Central memory CD8-positive, alpha-beta T cell (primary cell): ENCODE measurements around the gene ARVCF.

Source experiments
- ATAC-seq: fragments of 150-1000 bp; cut with Tn5 transposase; replicated peaks from 2 replicates; pipeline ENCODE4 v1.10.0; 2022; ENCODE audit warnings: mild to moderate bottlenecking, moderate FRiP score, moderate number of reproducible peaks; ENCODE audit not compliant: poor library complexity, severe bottlenecking; ENCODE audit errors: extremely low read depth
- DNase-seq, 2 donors: peaks; one replicate each; pipeline ENCODE4 v3.0.0; 2021; ENCODE audit warnings: low spot score in 2 of 2
- H3K27ac Mint-ChIP-seq: one replicate; pipeline ENCODE4 v1.8.0; 2022; ENCODE audit warnings: low read depth, mild to moderate bottlenecking, moderate library complexity, mixed read lengths
- H3K27me3 Mint-ChIP-seq: one replicate; pipeline ENCODE4 v1.8.0; 2022; ENCODE audit warnings: mixed read lengths
- H3K36me3 Mint-ChIP-seq: one replicate; pipeline ENCODE4 v1.8.0; 2022; ENCODE audit warnings: mild to moderate bottlenecking, moderate library complexity, mixed read lengths; ENCODE audit not compliant: insufficient read depth
- H3K4me1 Mint-ChIP-seq: one replicate; pipeline ENCODE4 v1.8.0; 2022; ENCODE audit warnings: mixed read lengths
- H3K4me3 Mint-ChIP-seq: one replicate; pipeline ENCODE4 v1.8.0; 2022; ENCODE audit warnings: mild to moderate bottlenecking, moderate library complexity, mixed read lengths
- H3K9me3 Mint-ChIP-seq: one replicate; pipeline ENCODE4 v1.8.0; 2022; ENCODE audit warnings: mixed read lengths

Gene ARVCF

GRCh38 chr22:20013382-20013871 lies 3.2 kb downstream of the ARVCF start:
- Mint-ChIP-seq H3K27me3 (no peaks in the 10 kb centered on the region), H3K36me3 (peaks cover 3% of the 10 kb centered on the region), H3K9me3 (no peaks in the 10 kb centered on the region), H3K4me1 (no peaks in the 10 kb centered on the region), H3K27ac (no peak overlapping the region), H3K4me3 (no peak overlapping the region)
- DNase-seq (no peak), ATAC-seq (no peak)

- no peaks in the 10 kb centered on the region for H3K27me3 Mint-ChIP-seq
- no peaks in the 10 kb centered on the region for H3K9me3 Mint-ChIP-seq
- H3K27ac Mint-ChIP-seq, result no peak overlapping the region
- H3K36me3 Mint-ChIP-seq, result peaks cover 3% of the 10 kb centered on the region
- H3K4me1 Mint-ChIP-seq, result no peaks in the 10 kb centered on the region
- ATAC-seq (no peak), DNase-seq (no peak)
- H3K4me3 Mint-ChIP-seq, result no peak overlapping the region
These were observed 3.8 kb downstream of the ARVCF start for GRCh38 chr22:20012741-20013331.

- DNase-seq (no peak), ATAC-seq (no peak)
- Mint-ChIP-seq H3K4me3 (no peak overlapping the region), H3K27ac (peak overlapping the region; percentile 79), H3K4me1 (no peaks in the 10 kb centered on the region), H3K36me3 (peaks cover 5% of the 10 kb centered on the region), H3K27me3 (no peaks in the 10 kb centered on the region), H3K9me3 (no peaks in the 10 kb centered on the region)
These were observed 4.5 kb downstream of the ARVCF start for GRCh38 chr22:20011993-20012740.

GRCh38 chr22:20011123-20011992 lies 5.3 kb downstream of the ARVCF start:
- H3K4me1 Mint-ChIP-seq, result no peaks in the 10 kb centered on the region
- no peaks in the 10 kb centered on the region for H3K27me3 Mint-ChIP-seq
- no peak overlapping the region for H3K4me3 Mint-ChIP-seq
- DNase-seq (no peak), ATAC-seq (no peak)
- peaks cover 5% of the 10 kb centered on the region for H3K36me3 Mint-ChIP-seq
- no peaks in the 10 kb centered on the region for H3K9me3 Mint-ChIP-seq
- H3K27ac Mint-ChIP-seq, result no peak overlapping the region

- Mint-ChIP-seq H3K4me1 (no peaks in the 10 kb centered on the region), H3K4me3 (no peak overlapping the region), H3K27me3 (no peaks in the 10 kb centered on the region), H3K36me3 (peaks cover 5% of the 10 kb centered on the region), H3K9me3 (no peaks in the 10 kb centered on the region), H3K27ac (no peak overlapping the region)
- DNase-seq (no peak), ATAC-seq (no peak)
These were observed 6.1 kb downstream of the ARVCF start for GRCh38 chr22:20010307-20011122.

- no peak overlapping the region for H3K4me3 Mint-ChIP-seq
- H3K9me3 Mint-ChIP-seq, result no peaks in the 10 kb centered on the region
- H3K36me3 Mint-ChIP-seq, result peaks cover 4% of the 10 kb centered on the region
- no peaks in the 10 kb centered on the region for H3K27me3 Mint-ChIP-seq
- no peaks in the 10 kb centered on the region for H3K4me1 Mint-ChIP-seq
- ATAC-seq, result no peak
- H3K27ac Mint-ChIP-seq, result no peak overlapping the region
- DNase-seq, result no peak
These were observed 6.9 kb downstream of the ARVCF start for GRCh38 chr22:20009582-20010306.

- DNase-seq, result no peak
- Mint-ChIP-seq H3K27ac (no peak overlapping the region), H3K9me3 (no peaks in the 10 kb centered on the region), H3K4me3 (no peak overlapping the region), H3K4me1 (no peaks in the 10 kb centered on the region), H3K27me3 (no peaks in the 10 kb centered on the region), H3K36me3 (peaks cover 3% of the 10 kb centered on the region)
- ATAC-seq, result no peak
These were observed 7.6 kb downstream of the ARVCF start for GRCh38 chr22:20009018-20009491.

GRCh38 chr22:20008221-20008995 lies 8.2 kb downstream of the ARVCF start:
- Mint-ChIP-seq H3K27me3 (no peaks in the 10 kb centered on the region), H3K9me3 (peaks cover 3% of the 10 kb centered on the region), H3K27ac (no peak overlapping the region), H3K4me3 (no peak overlapping the region), H3K4me1 (no peaks in the 10 kb centered on the region), H3K36me3 (peaks cover 3% of the 10 kb centered on the region)
- ATAC-seq (no peak), DNase-seq (no peak)

- H3K4me1 Mint-ChIP-seq, result no peaks in the 10 kb centered on the region
- no peak for ATAC-seq
- DNase-seq, result no peak
- no peak overlapping the region for H3K27ac Mint-ChIP-seq
- peaks cover 9% of the 10 kb centered on the region for H3K9me3 Mint-ChIP-seq
- no peaks in the 10 kb centered on the region for H3K27me3 Mint-ChIP-seq
- H3K4me3 Mint-ChIP-seq, result no peak overlapping the region
- H3K36me3 Mint-ChIP-seq, result peaks cover 3% of the 10 kb centered on the region
These were observed 12.2 kb downstream of the ARVCF start for GRCh38 chr22:20004464-20004863.

- peaks cover 9% of the 10 kb centered on the region for H3K9me3 Mint-ChIP-seq
- no peaks in the 10 kb centered on the region for H3K27me3 Mint-ChIP-seq
- H3K27ac Mint-ChIP-seq, result no peak overlapping the region
- no peaks in the 10 kb centered on the region for H3K4me1 Mint-ChIP-seq
- peaks cover 2% of the 10 kb centered on the region for H3K36me3 Mint-ChIP-seq
- H3K4me3 Mint-ChIP-seq, result no peak overlapping the region
- DNase-seq, result no peak
- no peak for ATAC-seq
These were observed 13.3 kb downstream of the ARVCF start for GRCh38 chr22:20003304-20003703.

- H3K27ac Mint-ChIP-seq, result no peak overlapping the region
- ATAC-seq, result no peak
These were observed 14.0 kb downstream of the ARVCF start for GRCh38 chr22:20002636-20003035.

More at GRCh38 chr22:20002636-20003035, 14.0 kb downstream of the ARVCF start:
- Mint-ChIP-seq H3K27me3 (no peaks in the 10 kb centered on the region), H3K4me3 (no peak overlapping the region), H3K9me3 (peaks cover 9% of the 10 kb centered on the region), H3K4me1 (no peaks in the 10 kb centered on the region), H3K36me3 (peaks cover 1% of the 10 kb centered on the region)
- DNase-seq, result no peak
